Parathyroid adenoma (tissue), 2 donors: ENCODE data around the gene KLK15.
"Not testable (repeated sequence)": the region's sequence is repeated elsewhere in the genome, so short reads cannot be mapped to it uniquely, and the experiment has no call there.

Experiments used
- H2AFZ ChIP-seq: fragments of 300-600 bp; sonication (generic); one replicate; pipeline ENCODE4 v1.7.0; 2017; ENCODE audit warnings: antibody characterized with exemption, mild to moderate bottlenecking
- H3K27ac ChIP-seq: fragments of 300-600 bp; sonication (generic); one replicate; pipeline ENCODE4 v1.7.0; 2017
- H3K27me3 ChIP-seq: fragments of 300-600 bp; sonication (generic); one replicate; pipeline ENCODE4 v1.7.0; 2017; ENCODE audit warnings: low read length; ENCODE audit not compliant: control insufficient read depth, insufficient read depth
- H3K36me3 ChIP-seq: fragments of 300-600 bp; sonication (generic); one replicate; pipeline ENCODE4 v1.7.0; 2017; ENCODE audit warnings: low read length; ENCODE audit not compliant: control insufficient read depth, insufficient read depth
- H3K4me1 ChIP-seq: fragments of 300-600 bp; sonication (generic); one replicate; pipeline ENCODE4 v1.7.0; 2017; ENCODE audit warnings: control low read depth
- H3K4me2 ChIP-seq: fragments of 300-600 bp; sonication (generic); one replicate; pipeline ENCODE4 v1.7.0; 2017; ENCODE audit warnings: low read length
- H3K4me3 ChIP-seq: fragments of 300-600 bp; sonication (generic); one replicate; pipeline ENCODE4 v1.7.0; 2017; ENCODE audit warnings: low read depth, low read length
- H3K79me2 ChIP-seq: fragments of 300-600 bp; sonication (generic); one replicate; pipeline ENCODE4 v1.7.0; 2017; ENCODE audit warnings: control low read depth
- H3K9ac ChIP-seq: fragments of 300-600 bp; sonication (generic); one replicate; pipeline ENCODE4 v1.7.0; 2017; ENCODE audit warnings: mild to moderate bottlenecking
- H3K9me3 ChIP-seq: fragments of 300-600 bp; sonication (generic); one replicate; pipeline ENCODE4 v1.7.0; 2017; ENCODE audit warnings: low read length; ENCODE audit not compliant: control insufficient read depth
- CTCF ChIP-seq: fragments of 300-600 bp; sonication (generic); IDR thresholded peaks from one replicate; pipeline ENCODE4 v1.7.0; 2017; ENCODE audit warnings: antibody characterized with exemption, mild to moderate bottlenecking
- donor health status: primary hyperparathyroidism.

Gene KLK15

GRCh38 chr19:50790922-50791467, 42.4 kb downstream of the KLK15 start:
- no peaks in the 10 kb centered on the region for H3K4me1 ChIP-seq
- no peaks in the 10 kb centered on the region for H3K36me3 ChIP-seq
- H3K27ac ChIP-seq = no peak overlapping the region
- H3K9ac ChIP-seq = no peak overlapping the region
- no peak overlapping the region for H2AFZ ChIP-seq
- TF ChIP-seq CTCF = no peak
- H3K9me3 ChIP-seq = no peaks in the 10 kb centered on the region
- H3K4me2 ChIP-seq = no peak overlapping the region
- no peaks in the 10 kb centered on the region for H3K79me2 ChIP-seq
- no peak overlapping the region for H3K4me3 ChIP-seq
- no peaks in the 10 kb centered on the region for H3K27me3 ChIP-seq

GRCh38 chr19:50790396-50790795, 43.0 kb downstream of the KLK15 start, which contains the start of gene ACP4:
Gene ACP4, plus strand, starts transcription at chr19:50790415. Its CDS starts 0 bp downstream, at chr19:50790415.
- no peak for TF ChIP-seq CTCF
- no peak within 1 kb of the TSS for H3K27ac ChIP-seq
- H3K9ac ChIP-seq = no peak within 1 kb of the TSS
- no peaks in the 10 kb centered on the region for H3K9me3 ChIP-seq
- no peaks in the 10 kb centered on the region for H3K4me1 ChIP-seq
- H3K4me3 ChIP-seq = no peak within 1 kb of the TSS
- no peaks in the 10 kb centered on the region for H3K79me2 ChIP-seq
- H3K36me3 ChIP-seq = no peaks in the 10 kb centered on the region
- H2AFZ ChIP-seq = no peak within 1 kb of the TSS
- no peaks in the 10 kb centered on the region for H3K27me3 ChIP-seq
- H3K4me2 ChIP-seq = no peak within 1 kb of the TSS

GRCh38 chr19:50785329-50785728, 48.0 kb downstream of the KLK15 start:
- H2AFZ ChIP-seq = no peak overlapping the region
- TF ChIP-seq CTCF = no peak
- no peaks in the 10 kb centered on the region for H3K4me1 ChIP-seq
- H3K4me2 ChIP-seq = no peak overlapping the region
- no peaks in the 10 kb centered on the region for H3K27me3 ChIP-seq
- H3K27ac ChIP-seq = no peak overlapping the region
- H3K79me2 ChIP-seq = no peaks in the 10 kb centered on the region
- H3K9ac ChIP-seq = no peak overlapping the region
- no peaks in the 10 kb centered on the region for H3K36me3 ChIP-seq
- no peaks in the 10 kb centered on the region for H3K9me3 ChIP-seq
- no peak overlapping the region for H3K4me3 ChIP-seq

- no peaks in the 10 kb centered on the region for H3K27me3 ChIP-seq
- H3K36me3 ChIP-seq = no peaks in the 10 kb centered on the region
- H3K9ac ChIP-seq = no peak overlapping the region
- H2AFZ ChIP-seq = no peak overlapping the region
- H3K4me1 ChIP-seq = no peaks in the 10 kb centered on the region
- H3K9me3 ChIP-seq = no peaks in the 10 kb centered on the region
- TF ChIP-seq CTCF = no peak
- no peak overlapping the region for H3K4me2 ChIP-seq
- no peak overlapping the region for H3K4me3 ChIP-seq
- H3K27ac ChIP-seq = no peak overlapping the region
- H3K79me2 ChIP-seq = no peaks in the 10 kb centered on the region
Measured at GRCh38 chr19:50784710-50785109, 48.7 kb downstream of the KLK15 start.

DNA sequence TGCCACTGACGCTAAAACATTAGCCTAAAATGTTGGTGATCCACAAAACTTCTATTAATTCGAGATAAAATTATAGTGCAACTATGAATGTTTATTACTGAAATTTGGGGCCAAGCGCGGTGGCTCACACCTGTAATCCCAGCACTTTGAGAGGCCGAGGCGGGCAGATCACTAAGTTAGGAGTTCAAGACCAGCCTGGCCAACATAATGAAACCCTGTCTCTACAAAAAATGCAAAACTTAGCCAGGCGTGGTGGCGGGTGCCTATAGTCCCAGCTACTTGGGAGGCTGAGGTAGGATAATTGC, 49.6 kb downstream of the KLK15 start:
- not testable (repeated sequence) for H3K9ac ChIP-seq, H2AFZ ChIP-seq, H3K27me3 ChIP-seq

More for the DNA sequence above, 49.6 kb downstream of the KLK15 start:
- not testable (repeated sequence) for H3K4me3 ChIP-seq, H3K27ac ChIP-seq, H3K9me3 ChIP-seq, H3K4me1 ChIP-seq, H3K4me2 ChIP-seq, H3K36me3 ChIP-seq, H3K79me2 ChIP-seq
